Pancreas (tissue), 10 donors: ENCODE data around the gene KLHDC1. TPM values are rescaled to one million over a fixed set of nuclear protein-coding genes. Genes with fewer than 3 reads are reported as not detected.
"Not testable (repeated sequence)": the region's sequence is repeated elsewhere in the genome, so short reads cannot be mapped to it uniquely, and the experiment has no call there.

ENCODE experiments used
- ATAC-seq, 4 donors: fragments of 200-7000 bp; cut with Tn5 transposase; one replicate each; pipeline versions ENCODE4 v1.8.0 to v1.9.1; 2020; ENCODE audit warnings: mild to moderate bottlenecking in 4 of 4, moderate library complexity in 4 of 4
- DNase-seq, 6 donors: peaks; one replicate each; pipeline ENCODE4 v3.0.0-alpha.2; 2020
- FAIRE-seq: peaks from 2 replicates; lab custom pipeline; 2012; peaks lifted over from hg19 to GRCh38; lab: Jason Lieb, UNC
- H3K27ac ChIP-seq, 4 donors: fragments of 200-600 bp; sonication (generic); 1 replicate in 3 of 4; 2 replicates in 1 of 4; pipeline versions ENCODE4 v1.5.0 to v1.8.0; 2020
- H3K27me3 ChIP-seq, 4 donors: fragments of 200-600 bp; one replicate each; pipeline ENCODE4 v1.8.0; 2021
- H3K36me3 ChIP-seq, 3 donors: fragments of 200-600 bp; sonication (generic) in 1 of 3; one replicate each; pipeline versions ENCODE4 v1.5.0 to v1.8.0; 2020 to 2021
- H3K4me1 ChIP-seq, 3 donors: fragments of 200-600 bp; one replicate each; pipeline ENCODE4 v1.8.0; 2021
- H3K4me3 ChIP-seq, 4 donors: fragments of 200-600 bp; sonication (generic) in 2 of 4; one replicate each; pipeline versions ENCODE4 v1.5.0 to v1.8.0; 2020 to 2021
- H3K9me3 ChIP-seq, 4 donors: fragments of 200-600 bp; one replicate each; pipeline ENCODE4 v1.8.0; 2021
- CTCF ChIP-seq, 4 donors: fragments of 200-600 bp; sonication (generic) in 3 of 4; IDR thresholded peaks; one replicate each; pipeline versions ENCODE4 v1.5.0 to v1.8.0; 2021; ENCODE audit warnings: antibody characterized with exemption in 4 of 4
- WGBS, 2 donors: extraction: QIAGEN DNeasy Blood & Tissue Kit; methylation state at CpG; one replicate each; pipeline ENCODE4 v1.1.7; 2013; 5-methylcytosine and 5-hydroxymethylcytosine counted together
- intact Hi-C, 3 donors: fragments of 100-400 bp; cut with DNase I; formaldehyde crosslinking; loops; one replicate each; pipeline versions ENCODE4 v1.11.1 to v1.14.2; 2022
- polyA plus RNA-seq, 2 donors: library from polyadenylated mRNA; stranded (reverse); fragments of 200-250 nt; gene quantifications; one replicate each; pipeline ENCODE4 v1.2.3, GENCODE V29; 2013
- total RNA-seq, 6 donors: library from RNA; stranded (reverse); fragmentation: NEBNext Ultra II Directional in 4 of 6; extraction: Animal tissue kit (Norgen Biotek cat#: 25700) in 4 of 6; gene quantifications; one replicate each; pipeline versions ENCODE4 v1.2.1 to v1.2.4, GENCODE V29; 2021 to 2023
- donor health status: healthy with polysubstance abuse.
- donor health status: DM: no; HTN: no; CAD: no; lungs with moderate emphysema.
- donor health status: DM: no; HTN: no; CAD: no.
- donor health status: control.
- donor health status: control.
- donor health status: Bipolar disorder and iron deficiency.
- donor health status: DM: yes; HTN: yes; CAD: no.
- donor health status: DM: no; HTN: no; CAD: no.
- donor health status: DM: no; HTN: no; CAD: no.
- donor health status: DM: yes; HTN: yes; CAD: no.

The KLHDC1 gene
- total and polyA plus RNA-seq, 8 donors, result 1.2 to 4.8 (median 3.8) TPM

GRCh38 chr14:49745191-49745590 lies 52.3 kb downstream of the KLHDC1 start:
- no peaks in the 10 kb centered on the region for H3K4me1 ChIP-seq
- no peak overlapping the region for H3K4me3 ChIP-seq
- H3K27ac ChIP-seq, result no peak overlapping the region
- no peak for FAIRE-seq
- H3K9me3 ChIP-seq, result no peaks in the 10 kb centered on the region
- H3K27me3 ChIP-seq, result no peaks in the 10 kb centered on the region
- H3K36me3 ChIP-seq, result peaks cover 0 to 5% (median 0%) of the 10 kb centered on the region in 3 donors
- 85 to 92% methylated on average over 1 of the region's 1 CpG for WGBS, 2 donors
- no peak for TF ChIP-seq CTCF (IDR thresholded peaks at IDR 0.05)
- DNase-seq, result no peak
- intact Hi-C loops, result no loop called here
- ATAC-seq, result no peak

GRCh38 chr14:49746476-49746875 lies 53.6 kb downstream of the KLHDC1 start:
- ATAC-seq, intact Hi-C loops, H3K27ac ChIP-seq, H3K27me3 ChIP-seq, H3K4me3 ChIP-seq, H3K9me3 ChIP-seq, FAIRE-seq, H3K4me1 ChIP-seq, H3K36me3 ChIP-seq, DNase-seq: not testable (repeated sequence)

DNA sequence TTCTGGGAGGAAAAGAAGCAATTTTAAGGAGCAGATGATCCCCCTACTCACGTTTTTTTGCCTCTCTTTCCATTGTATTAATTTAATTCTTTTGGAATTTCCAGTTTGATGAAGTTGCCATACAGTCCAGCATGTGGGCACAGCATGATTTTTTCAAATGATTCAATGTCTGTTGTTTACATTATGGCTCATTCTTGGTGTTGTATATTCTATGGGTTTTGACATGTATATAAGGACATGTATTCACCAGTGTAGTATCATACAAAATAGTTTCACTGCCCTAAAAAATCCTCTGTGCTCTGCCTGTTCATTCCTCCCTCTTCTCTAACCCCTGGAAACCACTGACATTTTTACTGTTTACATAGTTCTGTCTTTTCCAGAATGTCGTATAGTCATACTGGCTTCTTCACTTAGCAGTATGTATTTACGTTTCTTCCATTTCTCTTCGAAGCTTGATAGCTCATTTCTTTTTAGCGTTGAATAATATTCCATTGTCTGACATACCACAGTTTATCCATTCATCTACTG lies 61.7 kb downstream of the KLHDC1 start:
- Histone ChIP-seq H3K4me3 (no peak overlapping the region), H3K4me1 (no peaks in the 10 kb centered on the region), H3K9me3 (no peaks in the 10 kb centered on the region), H3K27me3 (no peaks in the 10 kb centered on the region), H3K36me3 (no peaks in the 10 kb centered on the region), H3K27ac (no peak overlapping the region)
- WGBS, 2 donors, result 69 to 84% methylated on average over 5 of the region's 5 CpGs
- DNase-seq (no peak), ATAC-seq (no peak), FAIRE-seq (no peak)
- no peak for TF ChIP-seq CTCF (IDR thresholded peaks at IDR 0.05)
- intact Hi-C loops, result no loop called here

- Histone ChIP-seq H3K27ac (no peak overlapping the region), H3K27me3 (no peaks in the 10 kb centered on the region), H3K9me3 (no peaks in the 10 kb centered on the region), H3K4me1 (no peaks in the 10 kb centered on the region), H3K36me3 (no peaks in the 10 kb centered on the region), H3K4me3 (no peak overlapping the region)
- no peak for ATAC-seq
- 68 to 75% methylated on average over 3 of the region's 3 CpGs for WGBS, 2 donors
- no peak for FAIRE-seq
- DNase-seq, result no peak
- intact Hi-C loops, result no loop called here
- no peak for TF ChIP-seq CTCF (IDR thresholded peaks at IDR 0.05)
These were observed 62.5 kb downstream of the KLHDC1 start for GRCh38 chr14:49755378-49755777.

GRCh38 chr14:49761839-49762551 lies 69.1 kb downstream of the KLHDC1 start:
- WGBS, 2 donors, result 74 to 75% methylated on average over 6 of the region's 6 CpGs
- no peak for FAIRE-seq
- no peak for TF ChIP-seq CTCF (IDR thresholded peaks at IDR 0.05)

More at GRCh38 chr14:49761839-49762551, 69.1 kb downstream of the KLHDC1 start:
- Histone ChIP-seq H3K27ac (no peak overlapping the region), H3K27me3 (no peaks in the 10 kb centered on the region), H3K9me3 (no peaks in the 10 kb centered on the region), H3K4me3 (no peak overlapping the region), H3K4me1 (peaks cover 0 to 6% (median 0%) of the 10 kb centered on the region in 3 donors), H3K36me3 (no peaks in the 10 kb centered on the region)
- intact Hi-C loops, result no loop called here
- no peak for ATAC-seq
- DNase-seq, result no peak
